ENCODE results near the gene CDK17.

Gene CDK17

DNA sequence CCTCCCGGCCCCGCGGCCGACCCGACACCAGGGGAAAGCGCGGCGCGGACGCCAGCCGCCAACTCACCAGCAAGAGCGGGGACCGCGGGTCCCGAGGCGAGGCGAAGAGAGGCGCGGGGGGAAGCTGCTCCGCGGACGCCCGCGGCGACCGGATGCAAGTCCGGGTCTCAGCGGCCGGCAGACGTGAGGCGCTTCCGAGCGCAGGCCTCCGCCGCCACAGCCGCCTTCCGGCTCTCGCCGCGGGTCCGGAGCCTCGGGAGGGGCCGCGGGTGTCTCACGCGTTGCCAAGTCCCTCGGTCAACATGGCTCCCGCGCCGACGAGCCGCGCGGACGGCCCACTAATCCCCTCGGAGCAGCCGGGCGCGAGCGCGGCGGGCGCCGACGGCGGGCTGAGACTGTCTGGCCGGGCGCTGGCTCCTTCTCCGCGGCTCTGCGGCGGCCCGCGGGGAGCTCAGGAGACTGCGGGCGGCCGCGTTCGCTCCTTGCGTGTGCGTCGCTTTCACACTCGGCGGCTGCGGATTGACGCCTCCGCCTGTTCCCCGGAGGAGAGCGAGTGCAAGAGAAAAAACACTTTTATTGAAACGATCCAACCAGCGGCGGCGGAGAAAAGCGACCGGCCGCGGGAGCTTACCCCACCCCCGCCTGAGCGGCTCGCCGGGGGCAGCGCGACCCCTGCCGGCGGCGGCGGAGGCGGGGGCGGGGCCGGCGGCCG, at the start of gene CDK17:
TSS of gene CDK17 (minus strand) at position 521 of the 712 bp plus-strand sequence. CDS start 65,603 bp downstream, outside the sequence.
- H3K4me3 ChIP-seq (ENCODE audit: control insufficient read depth, low read depth, low read length): peak within 1 kb of the TSS; percentile 98
- DNase-seq (ENCODE audit: low read depth): peak; percentile 80
- TF ChIP-seq, protein P1, sequence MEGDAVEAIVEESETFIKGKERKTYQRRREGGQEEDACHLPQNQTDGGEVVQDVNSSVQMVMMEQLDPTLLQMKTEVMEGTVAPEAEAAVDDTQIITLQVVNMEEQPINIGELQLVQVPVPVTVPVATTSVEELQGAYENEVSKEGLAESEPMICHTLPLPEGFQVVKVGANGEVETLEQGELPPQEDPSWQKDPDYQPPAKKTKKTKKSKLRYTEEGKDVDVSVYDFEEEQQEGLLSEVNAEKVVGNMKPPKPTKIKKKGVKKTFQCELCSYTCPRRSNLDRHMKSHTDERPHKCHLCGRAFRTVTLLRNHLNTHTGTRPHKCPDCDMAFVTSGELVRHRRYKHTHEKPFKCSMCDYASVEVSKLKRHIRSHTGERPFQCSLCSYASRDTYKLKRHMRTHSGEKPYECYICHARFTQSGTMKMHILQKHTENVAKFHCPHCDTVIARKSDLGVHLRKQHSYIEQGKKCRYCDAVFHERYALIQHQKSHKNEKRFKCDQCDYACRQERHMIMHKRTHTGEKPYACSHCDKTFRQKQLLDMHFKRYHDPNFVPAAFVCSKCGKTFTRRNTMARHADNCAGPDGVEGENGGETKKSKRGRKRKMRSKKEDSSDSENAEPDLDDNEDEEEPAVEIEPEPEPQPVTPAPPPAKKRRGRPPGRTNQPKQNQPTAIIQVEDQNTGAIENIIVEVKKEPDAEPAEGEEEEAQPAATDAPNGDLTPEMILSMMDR (conservative IDR thresholded peaks at IDR 0.05; ENCODE audit: control insufficient read depth, insufficient read depth, low read depth, low read length): no peak

DNA sequence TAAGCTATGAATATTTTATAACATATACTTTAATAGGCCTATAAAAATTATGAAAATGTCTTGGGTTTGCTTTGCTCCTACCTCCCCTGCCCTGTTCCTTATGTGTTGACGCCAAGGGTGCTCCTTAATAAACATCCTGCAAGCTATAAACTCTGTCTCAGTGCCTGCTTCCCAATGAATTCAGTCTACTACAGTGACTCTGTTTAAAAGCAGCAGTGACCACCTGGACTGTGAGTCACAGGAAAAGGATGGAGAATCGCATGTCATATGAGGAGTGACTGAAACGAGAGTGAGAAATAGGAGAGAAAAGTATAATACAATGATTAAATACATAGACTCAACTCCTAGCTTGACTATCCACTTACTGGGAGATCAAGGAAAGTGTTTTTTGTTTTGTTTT, 48.1 kb upstream of the CDK17 start:
- H3K4me3 ChIP-seq (ENCODE audit: control insufficient read depth, low read depth, low read length): no peak overlapping the region
- DNase-seq (ENCODE audit: low read depth): peak; percentile 69
- TF ChIP-seq, protein P1 (conservative IDR thresholded peaks at IDR 0.05; ENCODE audit: control insufficient read depth, insufficient read depth, low read depth, low read length): no peak

DNA sequence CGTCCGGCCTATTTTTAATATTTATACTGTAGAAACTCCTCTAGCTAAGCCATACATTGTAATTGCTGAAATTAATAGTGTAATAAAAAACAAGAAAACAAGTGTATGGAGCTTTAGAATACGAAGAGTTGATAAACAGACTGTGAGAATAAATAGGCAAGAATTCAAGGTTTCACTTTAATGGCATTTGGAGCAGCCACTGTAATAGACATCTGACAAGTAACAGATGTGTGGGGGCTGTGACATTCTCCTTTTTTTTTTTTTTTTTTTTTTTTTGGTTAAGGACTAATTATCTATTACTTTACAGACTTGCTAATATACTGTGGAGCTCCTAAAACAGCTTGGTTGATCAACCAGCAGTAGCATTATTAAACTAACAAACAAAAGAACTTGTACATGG, 47.0 kb upstream of the CDK17 start:
- TF ChIP-seq, protein P1 (conservative IDR thresholded peaks at IDR 0.05; ENCODE audit: control insufficient read depth, insufficient read depth, low read depth, low read length): no peak
- DNase-seq (ENCODE audit: low read depth): no peak
- no peak overlapping the region for H3K4me3 ChIP-seq (ENCODE audit: control insufficient read depth, low read depth, low read length)

DNA sequence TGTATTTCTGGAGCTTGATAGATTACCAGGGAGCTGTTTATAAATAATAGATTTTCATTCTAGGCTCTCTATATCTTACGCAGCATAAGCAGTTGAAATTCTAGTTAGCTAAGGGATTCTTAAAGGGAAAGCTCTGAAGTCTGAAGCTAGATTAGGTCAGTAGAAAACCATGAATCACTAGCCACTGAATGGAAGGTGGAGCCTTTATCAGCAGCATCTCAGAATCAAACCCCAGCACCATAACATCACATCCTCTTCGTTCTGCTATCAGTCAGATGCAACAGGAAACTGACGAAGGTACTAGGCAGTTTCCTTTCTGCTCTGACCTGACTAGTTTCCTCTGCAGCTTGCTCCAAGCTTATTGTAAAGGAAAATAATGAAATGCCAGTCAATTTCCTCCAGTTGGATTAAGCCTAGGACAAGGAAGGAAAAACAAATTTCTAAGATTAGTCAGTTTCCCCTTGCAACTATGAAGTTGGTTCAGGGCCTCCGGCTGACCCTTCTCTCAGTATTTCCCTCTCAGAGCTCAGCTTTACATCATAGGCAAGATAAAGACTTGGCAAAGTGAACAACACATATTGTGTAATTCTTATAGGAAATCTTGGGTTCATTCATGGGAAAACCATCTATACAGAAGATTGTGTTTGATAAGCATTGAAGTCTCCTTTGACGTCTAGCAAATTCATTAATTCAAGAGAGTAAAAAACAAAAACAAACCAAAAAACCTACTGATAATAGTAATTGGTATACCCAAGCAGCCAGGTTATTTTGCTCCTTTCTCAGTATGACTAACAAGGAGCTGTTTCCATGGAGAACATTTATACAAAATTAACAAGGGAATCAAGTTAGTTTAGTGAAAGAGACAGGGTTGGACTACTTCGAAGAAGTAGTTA, 45.7 kb upstream of the CDK17 start:
- H3K4me3 ChIP-seq (ENCODE audit: control insufficient read depth, low read depth, low read length): no peak overlapping the region
- TF ChIP-seq, protein P1 (conservative IDR thresholded peaks at IDR 0.05; ENCODE audit: control insufficient read depth, insufficient read depth, low read depth, low read length): no peak
- DNase-seq (ENCODE audit: low read depth): peak; percentile 90

DNA sequence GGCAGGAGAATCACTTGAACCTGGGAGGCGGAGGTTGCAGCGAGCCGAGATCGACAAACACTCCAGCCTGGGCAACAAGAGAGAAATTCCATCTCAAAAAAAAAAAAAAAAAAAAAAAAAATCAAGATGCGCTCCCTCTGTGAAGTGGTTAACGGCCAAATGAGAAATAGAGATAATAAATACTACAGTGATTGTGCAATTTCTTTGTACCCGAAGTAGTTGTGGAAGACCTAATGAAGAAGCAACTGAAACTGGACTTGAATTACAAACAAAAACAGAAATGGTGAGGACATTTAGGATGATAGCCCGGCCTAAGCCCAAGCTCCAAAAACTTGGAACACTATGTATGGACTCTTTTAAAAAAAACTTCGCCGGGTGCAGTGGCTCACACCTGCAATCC, 44.2 kb upstream of the CDK17 start:
- DNase-seq (ENCODE audit: low read depth): no peak
- TF ChIP-seq, protein P1 (conservative IDR thresholded peaks at IDR 0.05; ENCODE audit: control insufficient read depth, insufficient read depth, low read depth, low read length): no peak

DNA sequence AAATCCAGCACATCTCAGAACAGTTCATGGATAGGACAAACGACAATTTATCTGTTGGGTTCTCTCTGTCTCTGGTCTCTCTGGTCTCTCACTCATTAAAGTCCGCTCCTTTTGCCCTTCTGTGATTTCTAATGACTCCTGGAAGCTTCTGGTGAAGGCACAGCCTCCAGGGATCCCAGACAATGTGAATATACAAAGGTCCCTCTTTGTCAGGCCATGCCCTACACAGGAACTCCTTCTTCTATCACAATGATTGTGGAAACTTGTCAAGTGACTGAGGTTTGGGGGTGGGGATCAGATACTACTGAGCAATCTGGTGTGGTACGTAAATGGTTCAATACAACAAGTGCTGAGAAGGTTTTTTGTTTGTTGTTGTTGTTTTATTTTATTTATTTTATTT, 42.7 kb upstream of the CDK17 start:
- no peak for DNase-seq (ENCODE audit: low read depth)
- H3K4me3 ChIP-seq (ENCODE audit: control insufficient read depth, low read depth, low read length): no peak overlapping the region
- TF ChIP-seq, protein P1 (conservative IDR thresholded peaks at IDR 0.05; ENCODE audit: control insufficient read depth, insufficient read depth, low read depth, low read length): no peak

More for the DNA sequence above, 44.2 kb upstream of the CDK17 start:
- no peak overlapping the region for H3K4me3 ChIP-seq (ENCODE audit: control insufficient read depth, low read depth, low read length)
